H1 (cell line): ENCODE results near the gene ADCY5. TPM values are rescaled to one million over a fixed set of nuclear protein-coding genes. Genes with fewer than 3 reads are reported as not detected.

Source experiments
- ASH2L ChIP-seq: fragments of 200-600, 300-600 bp; sonication (generic); IDR thresholded peaks from one replicate; pipeline ENCODE4 v1.7.1; 2017; ENCODE audit warnings: low read length
- FOSL1 ChIP-seq: IDR thresholded peaks from 2 replicates; pipeline ENCODE4 v1.6.1; 2011; ENCODE audit warnings: mild to moderate bottlenecking, low read depth, low read length, moderate library complexity; ENCODE audit not compliant: insufficient read depth
- SP2 ChIP-seq: IDR thresholded peaks from 2 replicates; pipeline ENCODE4 v1.6.1; 2012; ENCODE audit warnings: mild to moderate bottlenecking, low read length, inconsistent platforms
- YY1 ChIP-seq: IDR thresholded peaks from 2 replicates; pipeline ENCODE4 v1.6.1; 2011; ENCODE audit warnings: low read depth, mild to moderate bottlenecking, low read length
- polyA plus RNA-seq, 7 experiments: library from polyadenylated mRNA; depleted of rRNA in 3 of 7; stranded (reverse) in 5 of 7; unstranded in 2 of 7; fragments of >200 nt in 5 of 7; fragments of 200-250 nt in 2 of 7; gene quantifications; 1 replicate in 5 of 7; 2 replicates in 1 of 7; 4 replicates in 1 of 7; pipeline versions ENCODE4 v1.2.1 to v1.2.3, GENCODE V29; 2011 to 2013; ENCODE audit warnings: missing spikeins in 2 of 7, mixed read lengths in 2 of 7
- total RNA-seq: library from RNA; stranded (reverse); fragmentation: NEBNext Ultra II Directional; extraction: Animal tissue kit (Norgen Biotek cat#: 25700); gene quantifications from 2 replicates; pipeline ENCODE4 v1.2.1, GENCODE V29; 2021

ADCY5 gene
- total and polyA plus RNA-seq, 2 of the 8 experiments (the other 6 are each of a cell fraction or from before 2014, with no cell fraction given): 18.9 to 40.8 TPM

DNA sequence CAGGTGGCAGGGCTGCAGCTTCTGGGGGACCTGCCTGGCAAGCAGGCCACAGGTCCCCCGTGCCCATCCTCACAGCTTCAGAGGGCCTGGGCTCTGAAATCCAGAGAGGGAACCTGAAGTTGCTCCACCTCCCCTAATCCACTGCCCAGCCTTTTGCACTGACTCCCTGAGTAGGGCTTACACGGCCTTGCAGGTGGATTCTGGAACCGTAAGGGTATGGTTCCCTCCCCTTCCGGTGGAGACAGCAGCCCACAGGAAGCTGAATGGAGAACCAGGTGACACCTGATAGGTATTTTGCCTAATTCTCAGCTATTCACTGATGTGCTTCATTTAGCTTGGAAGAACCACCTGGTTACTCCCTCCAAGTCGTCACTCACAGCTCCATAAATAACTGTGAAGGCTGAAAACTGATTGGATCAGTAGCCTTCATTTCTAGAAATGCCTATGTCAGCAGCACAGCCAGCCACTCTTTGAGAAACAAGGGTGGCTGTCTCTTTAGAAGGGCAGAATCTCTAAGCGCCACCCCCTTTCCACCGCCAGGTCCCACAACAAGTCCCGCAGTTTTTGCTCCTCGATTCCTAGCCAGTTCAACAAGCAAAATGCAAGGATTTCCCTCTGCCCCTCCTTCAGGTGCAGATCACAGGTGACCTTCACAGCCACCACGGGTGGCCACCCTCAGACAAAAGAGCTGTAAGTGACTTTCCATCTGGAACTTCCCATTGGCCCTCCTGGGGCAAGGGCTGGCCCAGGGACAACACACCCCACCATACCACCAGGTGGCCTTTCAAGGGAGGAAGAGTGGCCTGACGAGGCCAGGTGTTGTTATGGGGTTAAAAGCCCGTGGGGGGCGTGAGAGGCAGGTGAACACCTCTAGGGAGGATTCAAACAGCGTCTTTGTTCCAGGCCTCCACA, 134.3 kb downstream of the ADCY5 start (continued):
- TF ChIP-seq YY1 (peak; percentile 63), SP2 (no peak), FOSL1 (no peak), ASH2L (peak; percentile 71)
